Fibroblast of mammary gland (primary cell): Measurements from ENCODE around the gene ADGRG1.

Experiments used
- DNase-seq: peaks from one replicate; pipeline ENCODE4 v3.0.0-alpha.2; 2010; ENCODE audit warnings: low read depth
- H3K4me3 ChIP-seq: 2 replicates; pipeline ENCODE4 v1.5.1; 2011; ENCODE audit warnings: low read depth, mild to moderate bottlenecking, low read length, moderate library complexity; ENCODE audit not compliant: control insufficient read depth
- CTCF ChIP-seq: conservative IDR thresholded peaks from 2 replicates; pipeline ENCODE4 v1.5.1; 2011; ENCODE audit warnings: low read depth, low read length, inconsistent platforms; ENCODE audit not compliant: control insufficient read depth, insufficient read depth

ADGRG1 gene

GRCh38 chr16:57628008-57628781, at the start of gene ADGRG1:
Gene ADGRG1, plus strand, starts transcription at chr16:57628630. Its CDS starts 21,658 bp downstream, at chr16:57650288.
- TF ChIP-seq CTCF: peak; percentile 0
- DNase-seq: peak; percentile 94
- H3K4me3 ChIP-seq: peak within 1 kb of the TSS; percentile 9

GRCh38 chr16:57579361-57579665, 49.1 kb upstream of the ADGRG1 start:
- TF ChIP-seq CTCF: no peak
- H3K4me3 ChIP-seq: no peak overlapping the region
- no peak for DNase-seq

GRCh38 chr16:57585051-57585687, 43.3 kb upstream of the ADGRG1 start:
- H3K4me3 ChIP-seq: no peak overlapping the region
- no peak for TF ChIP-seq CTCF
- no peak for DNase-seq

GRCh38 chr16:57588831-57589230, 39.6 kb upstream of the ADGRG1 start:
- DNase-seq: no peak
- no peak for TF ChIP-seq CTCF
- H3K4me3 ChIP-seq: no peak overlapping the region

GRCh38 chr16:57589374-57589773, 39.1 kb upstream of the ADGRG1 start:
- TF ChIP-seq CTCF: no peak
- no peak for DNase-seq
- no peak overlapping the region for H3K4me3 ChIP-seq

- TF ChIP-seq CTCF: no peak
- peak; percentile 57 for DNase-seq
- no peak overlapping the region for H3K4me3 ChIP-seq
Observed at GRCh38 chr16:57590654-57591085, 37.8 kb upstream of the ADGRG1 start.
